Kidney tubule cell (primary cell): ENCODE results near the gene AMZ2.
A peak's percentile ranks its signal among the peaks of the same experiment; 100 is the strongest.
"Not testable (repeated sequence)": the region's sequence is repeated elsewhere in the genome, so short reads cannot be mapped to it uniquely, and the experiment has no call there.

Experiments used
- DNase-seq: peaks from one replicate; pipeline ENCODE4 v3.0.0-alpha.2; 2018; ENCODE audit warnings: low spot score

AMZ2 gene

DNA sequence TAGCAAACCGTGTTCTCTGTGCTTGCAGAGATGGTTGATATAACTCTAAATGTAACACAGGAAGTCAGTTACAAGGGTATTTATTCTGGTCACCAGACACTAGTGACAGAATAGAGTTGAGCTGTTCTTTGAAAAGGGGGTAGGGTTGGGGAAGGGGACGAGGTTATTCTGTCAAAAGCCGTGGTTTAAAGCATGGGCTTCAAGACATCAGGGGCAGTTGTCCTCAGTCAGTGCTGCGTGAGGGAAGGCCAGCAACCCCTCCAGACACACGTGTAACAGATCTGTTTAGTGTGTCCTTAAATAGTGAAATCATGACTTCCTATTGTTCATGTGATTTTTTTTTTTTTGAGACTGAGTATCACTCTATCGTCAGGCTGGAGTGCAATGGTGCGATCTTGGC is 5.6 kb downstream of the AMZ2 start:
- not testable (repeated sequence) for DNase-seq

DNA sequence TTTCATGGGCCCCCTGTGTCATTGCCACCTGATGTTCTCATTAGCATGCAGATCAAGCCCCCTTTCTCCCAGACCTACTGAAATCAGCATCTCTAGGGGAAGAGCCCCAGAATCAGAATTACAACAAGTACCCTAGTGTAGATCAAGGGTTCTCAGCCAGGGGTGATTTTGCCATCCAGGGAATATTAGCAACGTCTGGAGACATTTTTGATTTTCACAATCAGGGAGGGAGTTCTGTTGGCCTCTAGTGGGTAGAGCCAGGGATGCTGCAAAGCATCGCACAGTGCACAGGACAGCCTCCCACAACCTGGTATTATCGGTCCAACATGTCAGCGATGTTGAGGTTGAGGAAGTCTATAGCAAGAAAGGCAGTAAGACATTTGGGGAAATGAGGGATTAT is 7.3 kb downstream of the AMZ2 start:
- DNase-seq, result no peak

DNA sequence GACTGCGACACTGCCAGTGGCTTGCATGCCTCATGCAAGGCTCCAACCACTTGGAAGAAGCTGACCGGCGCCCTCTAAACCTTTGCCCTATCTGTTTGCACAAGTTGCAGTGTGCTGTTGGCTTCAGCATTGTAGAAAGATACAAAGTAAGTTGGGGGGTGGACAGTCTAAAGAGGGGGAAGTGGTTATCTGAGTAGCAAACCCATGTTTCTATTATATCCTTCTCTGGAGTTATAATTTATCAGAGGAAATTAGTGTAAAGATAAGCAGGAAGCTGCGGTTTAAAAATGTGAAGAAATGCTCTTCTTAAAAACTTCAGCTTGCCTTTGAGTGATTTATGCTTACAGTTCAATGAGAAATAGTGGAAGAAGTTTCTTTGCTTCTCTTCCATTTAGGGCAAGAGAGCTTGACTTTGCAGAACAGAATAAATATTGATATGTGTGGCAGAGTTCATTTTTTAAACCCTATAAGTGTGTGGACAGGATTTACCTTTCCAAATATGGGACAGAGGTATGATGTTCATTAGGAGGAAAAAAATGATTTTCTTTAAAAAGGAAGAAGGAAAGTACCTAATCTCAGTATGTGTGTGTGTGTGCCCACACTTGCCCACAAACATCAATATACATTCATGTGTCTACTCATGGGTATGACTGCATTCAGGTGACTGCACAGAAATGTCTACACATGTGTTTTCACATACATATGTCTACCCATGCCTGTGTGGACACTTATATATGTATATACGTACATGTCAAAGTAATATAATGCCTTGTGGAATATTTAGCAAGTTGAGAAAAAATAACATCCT is 8.1 kb downstream of the AMZ2 start:
- no peak for DNase-seq

- DNase-seq, result peak; percentile 39
Observed at GRCh38 chr17:68256701-68257100, 8.9 kb downstream of the AMZ2 start.

DNA sequence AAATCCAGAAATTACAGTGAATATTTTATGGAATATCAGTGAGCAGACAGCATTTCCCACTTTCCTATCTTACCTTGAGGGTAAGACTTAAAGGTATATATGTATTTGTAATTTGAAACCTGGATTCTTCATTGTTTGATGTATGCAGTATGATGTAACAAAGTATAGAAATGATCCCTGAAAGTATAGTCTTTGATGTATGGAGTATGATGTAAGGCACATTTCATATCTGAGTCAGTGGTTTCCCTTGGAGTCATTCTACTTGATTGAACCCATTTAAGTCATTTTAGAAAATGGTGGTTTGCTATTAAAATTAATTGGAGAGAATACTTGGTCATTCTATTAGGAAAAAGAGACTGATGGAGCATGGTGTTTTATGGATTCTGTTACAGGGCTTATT is 10.1 kb downstream of the AMZ2 start:
- no peak for DNase-seq

GRCh38 chr17:68258890-68259647 is 11.2 kb downstream of the AMZ2 start:
- peak; percentile 75 for DNase-seq

- DNase-seq, result peak; percentile 30
Observed at GRCh38 chr17:68259648-68259951, 11.8 kb downstream of the AMZ2 start.

DNA sequence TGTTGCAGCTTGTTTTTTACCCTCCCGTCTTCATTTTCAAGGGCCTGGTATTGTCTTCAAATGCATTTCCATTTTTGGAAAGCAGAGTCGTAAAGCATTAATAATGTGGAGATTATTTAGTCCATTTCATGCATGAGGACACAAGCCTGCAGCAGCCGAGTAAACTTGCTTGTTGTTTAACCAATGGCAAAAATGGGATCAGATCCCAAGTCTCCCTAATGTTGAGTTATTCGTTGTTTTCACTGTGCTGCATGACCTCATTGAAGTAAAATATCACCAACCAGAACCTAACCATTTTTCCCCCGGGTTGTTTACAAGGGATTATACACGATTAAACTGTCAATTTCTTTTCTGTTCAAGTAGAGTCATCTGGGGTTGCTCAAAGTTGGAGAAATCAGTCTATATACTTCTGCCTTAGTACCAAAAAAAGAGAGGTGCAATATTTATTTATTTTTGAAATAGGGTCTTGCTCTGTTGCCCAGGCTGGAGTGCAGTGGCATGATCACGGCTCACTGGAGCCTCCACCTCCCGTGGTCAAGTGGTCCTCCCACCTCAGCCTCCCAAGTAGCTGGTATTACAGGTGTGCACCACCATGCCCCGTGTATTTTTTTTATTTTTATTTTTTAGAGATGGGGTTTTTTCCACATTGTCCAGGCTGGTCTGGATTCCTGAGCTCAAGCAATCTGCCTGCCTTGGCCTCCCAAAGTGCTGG is 12.4 kb downstream of the AMZ2 start:
- DNase-seq, result peak; percentile 37

DNA sequence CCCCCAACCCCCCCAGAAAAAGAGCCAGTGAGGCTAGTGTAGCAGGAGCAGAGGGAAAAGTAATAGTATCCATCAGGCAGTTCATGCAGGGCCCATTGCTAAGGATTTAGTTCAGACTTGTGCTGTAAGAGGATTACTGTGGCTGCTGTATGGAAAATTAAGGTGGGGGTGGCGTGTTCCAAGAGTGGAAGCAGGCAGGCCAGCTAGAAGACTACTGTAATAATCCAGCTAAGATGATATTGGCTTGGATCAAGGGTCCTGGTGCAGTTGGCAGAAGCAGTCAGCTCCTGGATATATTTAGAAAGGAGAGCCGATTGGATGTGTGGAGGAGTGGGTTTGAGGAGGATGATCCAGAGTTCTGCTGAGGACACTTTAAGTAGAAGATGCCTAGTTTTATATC is 14.6 kb downstream of the AMZ2 start:
- DNase-seq, result not testable (repeated sequence)

- peak; percentile 41 for DNase-seq
Observed at GRCh38 chr17:68263101-68263681, 15.3 kb downstream of the AMZ2 start.

GRCh38 chr17:68265833-68266232 is 18.0 kb downstream of the AMZ2 start:
- DNase-seq, result not testable (repeated sequence)

DNA sequence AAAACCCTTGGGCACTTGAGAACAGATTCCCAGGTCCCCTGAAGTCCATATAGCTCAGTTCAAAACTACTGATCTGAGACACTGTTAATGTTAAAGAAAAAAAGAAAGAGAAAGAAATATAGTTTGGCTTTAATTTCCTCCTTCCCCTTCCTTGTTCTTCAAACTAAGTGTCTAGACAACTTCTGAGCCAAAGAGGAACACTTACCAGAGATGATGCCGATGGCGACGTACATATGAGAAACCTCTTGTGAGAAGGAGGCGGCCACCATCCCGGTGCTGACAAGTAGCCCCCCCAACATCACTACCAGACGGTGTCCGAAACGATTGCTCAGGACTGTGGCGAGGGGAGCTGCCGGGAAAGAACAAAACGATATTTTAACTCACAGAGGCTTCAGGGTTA is 25.9 kb downstream of the AMZ2 start:
- DNase-seq, result no peak

GRCh38 chr17:68276339-68276738 is 28.5 kb downstream of the AMZ2 start:
- not testable (repeated sequence) for DNase-seq

- no peak for DNase-seq
Observed at GRCh38 chr17:68277807-68278206, 30.0 kb downstream of the AMZ2 start.

GRCh38 chr17:68281965-68282364 is 34.1 kb downstream of the AMZ2 start:
- not testable (repeated sequence) for DNase-seq

- DNase-seq, result peak; percentile 25
Observed at GRCh38 chr17:68288375-68288774, 40.5 kb downstream of the AMZ2 start.

GRCh38 chr17:68288804-68289203 is 41.0 kb downstream of the AMZ2 start:
- DNase-seq, result no peak

GRCh38 chr17:68289473-68289872 is 41.6 kb downstream of the AMZ2 start:
- no peak for DNase-seq

GRCh38 chr17:68289936-68290267 is 42.1 kb downstream of the AMZ2 start:
- DNase-seq, result no peak

- DNase-seq, result peak; percentile 33
Observed at GRCh38 chr17:68290268-68290954, 42.6 kb downstream of the AMZ2 start.

DNA sequence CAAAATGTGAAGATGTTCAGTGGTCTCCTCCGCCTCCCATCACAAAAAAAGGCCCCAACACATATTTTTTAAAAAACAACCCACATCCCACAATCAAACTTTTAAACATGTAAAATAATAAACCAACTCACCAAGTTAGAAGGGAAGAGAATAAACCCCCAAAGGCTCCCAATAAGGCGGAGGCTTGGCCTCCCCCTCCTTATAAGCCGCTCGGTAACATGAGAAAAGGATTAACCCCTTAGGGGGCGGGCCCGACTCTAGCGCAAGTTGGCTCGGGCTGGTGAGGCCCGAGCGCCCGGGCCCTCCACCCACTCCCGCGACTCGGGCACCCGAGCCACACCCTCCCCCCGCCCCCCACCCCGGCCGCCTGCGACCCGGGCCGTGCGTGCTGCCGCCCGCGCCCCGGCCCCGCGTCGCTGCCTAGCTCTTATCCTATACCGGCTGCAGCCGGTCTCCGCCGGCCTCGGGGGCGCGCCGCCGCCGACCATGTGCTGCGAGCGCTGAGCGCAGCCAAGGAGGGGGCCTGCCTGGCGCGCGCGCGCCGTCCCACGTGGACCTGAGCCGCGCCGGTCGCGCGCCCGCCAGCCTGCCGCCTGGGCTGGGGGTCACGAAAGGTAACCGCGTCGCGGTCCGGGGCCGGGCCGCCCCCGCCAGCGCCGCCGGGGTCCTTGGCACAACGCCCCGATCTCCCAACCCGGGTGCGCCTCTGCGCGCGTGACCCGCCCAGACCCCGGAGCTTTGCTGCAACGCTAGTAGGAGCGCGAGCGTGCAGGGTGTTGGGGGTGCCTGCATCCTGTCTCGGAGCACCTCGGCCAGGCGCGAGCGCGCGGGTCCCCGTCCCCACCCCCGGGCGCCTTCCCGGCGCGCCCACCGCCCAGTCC is 43.4 kb downstream of the AMZ2 start, which contains the start of the genes ARSG and SLC16A6:
ARSG (plus strand) TSS at position 541 of the 881 bp plus-strand sequence. CDS start 15,999 bp downstream, outside the sequence.
SLC16A6 (minus strand) TSS at position 173 of the 881 bp plus-strand sequence. CDS start 12,807 bp downstream, outside the sequence.
- peak; percentile 73 for DNase-seq
